GM18498 (cell line): ENCODE measurements around the gene NARF.
"Not testable (repeated sequence)": the region's sequence is repeated elsewhere in the genome, so short reads cannot be mapped to it uniquely, and the experiment has no call there.

Experiments
- ATAC-seq: cut with Tn5 transposase; IDR thresholded peaks from one replicate; pipeline ENCODE4 v1.9.1; 2021; ENCODE audit warnings: mild to moderate bottlenecking, moderate library complexity; ENCODE audit not compliant: unreplicated experiment

Gene NARF

GRCh38 chr17:82445542-82445941 is 13.0 kb upstream of the NARF start:
- no peak for ATAC-seq

- ATAC-seq: no peak
Observed at GRCh38 chr17:82446124-82446523, 12.4 kb upstream of the NARF start.

GRCh38 chr17:82446649-82447048 is 11.9 kb upstream of the NARF start:
- ATAC-seq: no peak

GRCh38 chr17:82447876-82448275 is 10.7 kb upstream of the NARF start:
- no peak for ATAC-seq

GRCh38 chr17:82449131-82449882 is 9.2 kb upstream of the NARF start:
- ATAC-seq: peak; percentile 58

- no peak for ATAC-seq
Observed at GRCh38 chr17:82449883-82450356, 8.6 kb upstream of the NARF start.

- peak; percentile 71 for ATAC-seq
Observed at GRCh38 chr17:82450357-82451106, 8.0 kb upstream of the NARF start, which contains the start of gene CYBC1. CYBC1 (minus strand) TSS chr17:82450752; CDS start chr17:82449254, 1,498 bp downstream.

GRCh38 chr17:82452162-82452561 is 6.4 kb upstream of the NARF start:
- ATAC-seq: no peak

- ATAC-seq: not testable (repeated sequence)
Observed at GRCh38 chr17:82453151-82453550, 5.4 kb upstream of the NARF start.

- ATAC-seq: not testable (repeated sequence)
Observed at GRCh38 chr17:82453706-82454105, 4.8 kb upstream of the NARF start.

GRCh38 chr17:82457073-82457928 is 1.2 kb upstream of the NARF start:
- ATAC-seq: no peak

- ATAC-seq: no peak
Observed at GRCh38 chr17:82457929-82458178, 687 bp upstream of the NARF start.

- peak; percentile 14 for ATAC-seq
Observed at GRCh38 chr17:82458885-82459424, 414 bp downstream of the NARF start.

GRCh38 chr17:82459936-82460335 is 1.4 kb downstream of the NARF start:
- ATAC-seq: not testable (repeated sequence)

- ATAC-seq: no peak
Observed at GRCh38 chr17:82461827-82462524, 3.4 kb downstream of the NARF start.

GRCh38 chr17:82463391-82463790 is 4.8 kb downstream of the NARF start:
- no peak for ATAC-seq

- ATAC-seq: no peak
Observed at GRCh38 chr17:82463925-82464566, 5.5 kb downstream of the NARF start.

- no peak for ATAC-seq
Observed at GRCh38 chr17:82464567-82464929, 6.0 kb downstream of the NARF start.

- no peak for ATAC-seq
Observed at GRCh38 chr17:82465023-82465603, 6.6 kb downstream of the NARF start.

- no peak for ATAC-seq
Observed at GRCh38 chr17:82468692-82469091, 10.2 kb downstream of the NARF start.
